Liver (tissue), 9 donors: ENCODE data around the gene FADD. TPM values are rescaled to one million over a fixed set of nuclear protein-coding genes. Genes with fewer than 3 reads are reported as not detected.

Experiments used
- DNase-seq: peaks from one replicate; pipeline ENCODE4 v3.0.0-alpha.2; 2017; ENCODE audit warnings: low spot score
- H3K27ac ChIP-seq, 2 donors: one replicate each; pipeline ENCODE4 v1.7.0; 2013; ENCODE audit warnings: inconsistent platforms in 2 of 2, low read length in 2 of 2, control low read depth in 1 of 2, low read depth in 1 of 2, mild to moderate bottlenecking in 1 of 2
- H3K27me3 ChIP-seq, 4 donors: one replicate each; pipeline versions ENCODE4 v1.6.1 to v1.7.0; 2013; ENCODE audit warnings: low read length in 3 of 4, inconsistent platforms in 1 of 4, mild to moderate bottlenecking in 1 of 4, moderate library complexity in 1 of 4; ENCODE audit not compliant: control insufficient read depth in 4 of 4, insufficient read depth in 4 of 4
- H3K36me3 ChIP-seq, 4 donors: one replicate each; pipeline versions ENCODE4 v1.6.1 to v1.7.0; 2013; ENCODE audit warnings: low read length in 3 of 4, mild to moderate bottlenecking in 3 of 4, low read depth in 1 of 4, moderate library complexity in 1 of 4; ENCODE audit not compliant: control insufficient read depth in 4 of 4, insufficient read depth in 3 of 4
- H3K4me1 ChIP-seq, 4 donors: one replicate each; pipeline versions ENCODE4 v1.6.1 to v1.7.0; 2013; ENCODE audit warnings: low read length in 3 of 4, mild to moderate bottlenecking in 3 of 4, moderate library complexity in 1 of 4; ENCODE audit not compliant: control insufficient read depth in 4 of 4, insufficient read depth in 4 of 4
- H3K4me3 ChIP-seq, 3 donors: one replicate each; pipeline versions ENCODE4 v1.6.1 to v1.7.0; 2013; ENCODE audit warnings: low read length in 3 of 3, control low read depth in 1 of 3, low read depth in 1 of 3, mild to moderate bottlenecking in 1 of 3
- H3K9ac ChIP-seq, 2 donors: one replicate each; pipeline ENCODE4 v1.7.0; 2013; ENCODE audit warnings: low read length in 2 of 2, mild to moderate bottlenecking in 2 of 2, moderate library complexity in 2 of 2, control low read depth in 1 of 2, low read depth in 1 of 2
- H3K9me3 ChIP-seq, 4 donors: one replicate each; pipeline versions ENCODE4 v1.6.1 to v1.7.0; 2013; ENCODE audit warnings: low read length in 3 of 4; ENCODE audit not compliant: control insufficient read depth in 4 of 4
- ATF3 ChIP-seq: IDR thresholded peaks from 2 replicates; pipeline ENCODE4 v1.6.1; 2016; ENCODE audit warnings: antibody characterized with exemption
- CTCF ChIP-seq: fragments of 150-350 bp; IDR thresholded peaks from 2 replicates; pipeline ENCODE4 v1.5.1; 2017; ENCODE audit warnings: improper control_type of control experiment, low read depth, low read length; ENCODE audit not compliant: missing input control
- EGR1 ChIP-seq, 2 donors: IDR thresholded peaks; 2 replicates each; pipeline ENCODE4 v1.6.1; 2016 to 2018; ENCODE audit warnings: antibody characterized with exemption in 2 of 2, low read depth in 2 of 2
- FOXA1 ChIP-seq: IDR thresholded peaks from 2 replicates; pipeline ENCODE4 v1.6.1; 2016; ENCODE audit warnings: antibody characterized with exemption
- FOXA2 ChIP-seq: IDR thresholded peaks from 2 replicates; pipeline ENCODE4 v1.6.1; 2016; ENCODE audit warnings: antibody characterized with exemption
- GABPA ChIP-seq, 2 donors: IDR thresholded peaks in 1 of 2; conservative IDR thresholded peaks in 1 of 2; 2 replicates each; pipeline ENCODE4 v1.6.1; 2016; ENCODE audit warnings: antibody characterized with exemption in 2 of 2, mild to moderate bottlenecking in 1 of 2, moderate library complexity in 1 of 2
- HNF4A ChIP-seq, 2 donors: conservative IDR thresholded peaks; 2 replicates each; pipeline ENCODE4 v1.6.1; 2016; ENCODE audit warnings: antibody characterized with exemption in 2 of 2, mild to moderate bottlenecking in 2 of 2
- HNF4G ChIP-seq: IDR thresholded peaks from 2 replicates; pipeline ENCODE4 v1.6.1; 2016; ENCODE audit warnings: antibody characterized with exemption
- JUND ChIP-seq, 2 donors: IDR thresholded peaks; 2 replicates each; pipeline ENCODE4 v1.6.1; 2016; ENCODE audit warnings: antibody characterized with exemption in 2 of 2
- MAX ChIP-seq: IDR thresholded peaks from 2 replicates; pipeline ENCODE4 v1.6.1; 2016; ENCODE audit warnings: antibody characterized with exemption
- NR2F2 ChIP-seq: IDR thresholded peaks from 2 replicates; pipeline ENCODE4 v1.6.1; 2016; ENCODE audit warnings: antibody characterized with exemption
- RAD21 ChIP-seq, 2 donors: IDR thresholded peaks; 2 replicates each; pipeline ENCODE4 v1.6.1; 2016; ENCODE audit warnings: antibody characterized with exemption in 2 of 2, mild to moderate bottlenecking in 2 of 2
- REST ChIP-seq: IDR thresholded peaks from 2 replicates; pipeline ENCODE4 v1.6.1; 2016; ENCODE audit warnings: antibody characterized with exemption, mild to moderate bottlenecking
- RXRA ChIP-seq, 2 donors: IDR thresholded peaks; 2 replicates each; pipeline ENCODE4 v1.6.1; 2017 to 2018; ENCODE audit warnings: antibody characterized with exemption in 2 of 2, mild to moderate bottlenecking in 1 of 2
- SP1 ChIP-seq: IDR thresholded peaks from 2 replicates; pipeline ENCODE4 v1.6.1; 2018; ENCODE audit warnings: antibody characterized with exemption, mild to moderate bottlenecking
- TAF1 ChIP-seq: conservative IDR thresholded peaks from 2 replicates; pipeline ENCODE4 v1.6.1; 2016; ENCODE audit warnings: antibody characterized with exemption, mild to moderate bottlenecking
- YY1 ChIP-seq: IDR thresholded peaks from 2 replicates; pipeline ENCODE4 v1.6.1; 2016; ENCODE audit warnings: antibody characterized with exemption, mild to moderate bottlenecking
- ZBTB33 ChIP-seq: IDR thresholded peaks from 2 replicates; pipeline ENCODE4 v1.6.1; 2016; ENCODE audit warnings: antibody characterized with exemption
- WGBS: extraction: QIAGEN DNeasy Blood & Tissue Kit; methylation state at CpG from one replicate; pipeline ENCODE4 v1.1.7; 2013; 5-methylcytosine and 5-hydroxymethylcytosine counted together
- polyA plus RNA-seq, 2 donors: library from polyadenylated mRNA; stranded (reverse) in 1 of 2; unstranded in 1 of 2; fragments of 200-250 nt in 1 of 2; fragments of >200 nt in 1 of 2; fragmentation: Nextera tagmentation in 1 of 2; extraction: Ambion mirVana in 1 of 2; gene quantifications; one replicate each; pipeline versions ENCODE4 v1.2.1 to v1.2.3, GENCODE V29; 2013 to 2015
- total RNA-seq, 2 donors: library from RNA; depleted of rRNA; stranded (reverse); fragments of >200 nt; gene quantifications; one replicate each; pipeline ENCODE4 v1.2.3, GENCODE V29; 2014
- donor health status: healthy.
- donor health status: healthy.
- donor health status: healthy.
- donor health status: healthy.
- donor health status: healthy.

The FADD gene
- total and polyA plus RNA-seq, 4 donors = 1.8 to 17.3 (median 14.8) TPM

- TF ChIP-seq JUND (IDR thresholded peaks at IDR 0.05) (no peak), FOXA2 (no peak), GABPA (IDR thresholded peaks at IDR 0.05 in 1 of 2, conservative IDR thresholded peaks at IDR 0.05 in 1 of 2) (no peak), FOXA1 (no peak), ZBTB33 (no peak), TAF1 (no peak)
Measured at GRCh38 chr11:70233511-70233934, 30.4 kb downstream of the FADD start (continued).

- H3K27me3 ChIP-seq = no peaks in the 10 kb centered on the region
- DNase-seq = no peak
- H3K9me3 ChIP-seq = no peaks in the 10 kb centered on the region
- no peak for TF ChIP-seq CTCF
- TF ChIP-seq YY1 = no peak
- no peak for TF ChIP-seq FOXA2
- TF ChIP-seq SP1 = no peak
- no peak for TF ChIP-seq MAX
- no peak for TF ChIP-seq RAD21 (IDR thresholded peaks at IDR 0.05)
- TF ChIP-seq REST = no peak
- TF ChIP-seq ZBTB33 = no peak
- no peak for TF ChIP-seq NR2F2
- no peak for TF ChIP-seq TAF1
- no peak for TF ChIP-seq EGR1 (IDR thresholded peaks at IDR 0.05; ENCODE audit: low read depth in 2 of 2)
- TF ChIP-seq ATF3 = no peak
- no peak for TF ChIP-seq HNF4A (conservative IDR thresholded peaks at IDR 0.05)
- TF ChIP-seq RXRA (IDR thresholded peaks at IDR 0.05) = no peak
- no peak for TF ChIP-seq GABPA (IDR thresholded peaks at IDR 0.05 in 1 of 2, conservative IDR thresholded peaks at IDR 0.05 in 1 of 2)
- TF ChIP-seq JUND (IDR thresholded peaks at IDR 0.05) = no peak
- no peak for TF ChIP-seq HNF4G
- no peak for TF ChIP-seq FOXA1
- no peak overlapping the region for H3K9ac ChIP-seq
- no peak overlapping the region for H3K4me3 ChIP-seq
- 95% methylated on average over 9 of the region's 9 CpGs for WGBS
- H3K36me3 ChIP-seq = no peaks in the 10 kb centered on the region
- peaks cover 2 to 6% (median 3%) of the 10 kb centered on the region in 4 donors for H3K4me1 ChIP-seq
- no peak overlapping the region for H3K27ac ChIP-seq
Measured at GRCh38 chr11:70233962-70234361, 30.9 kb downstream of the FADD start.
